Neural progenitor cell (in vitro differentiated cells): ENCODE data around the gene GLG1. TPM values are rescaled to one million over a fixed set of nuclear protein-coding genes. Genes with fewer than 3 reads are reported as not detected.

Source experiments
- DNase-seq: peaks from one replicate; pipeline ENCODE4 v3.0.0-alpha.2; 2016; ENCODE audit warnings: low spot score
- H2AFZ ChIP-seq: fragments of 200-600 bp; sonication (generic); replicated peaks from 2 replicates; pipeline ENCODE4 v1.6.1; 2016; ENCODE audit warnings: antibody characterized with exemption
- H3F3A ChIP-seq: fragments of 200-600 bp; sonication (generic); 2 replicates; pipeline ENCODE4 v1.6.1; 2016; ENCODE audit warnings: antibody characterized with exemption, low read depth
- H3K27ac ChIP-seq: fragments of 200-600 bp; sonication (generic); 2 replicates; pipeline ENCODE4 v1.5.1; 2016; ENCODE audit warnings: mild to moderate bottlenecking
- H3K27me3 ChIP-seq: fragments of 200-600 bp; sonication (generic); 2 replicates; pipeline ENCODE4 v1.6.1; 2016; ENCODE audit warnings: mild to moderate bottlenecking, moderate library complexity
- H3K36me3 ChIP-seq: fragments of 200-600 bp; sonication (generic); 2 replicates; pipeline ENCODE4 v1.5.1; 2016
- H3K4me1 ChIP-seq: fragments of 200-600 bp; sonication (generic); 2 replicates; pipeline ENCODE4 v1.6.1; 2016; ENCODE audit warnings: mixed run types
- H3K4me2 ChIP-seq: fragments of 200-600 bp; sonication (generic); 2 replicates; pipeline ENCODE4 v1.6.1; 2016
- H3K4me3 ChIP-seq: fragments of 200-600 bp; sonication (generic); 2 replicates; pipeline ENCODE4 v1.5.1; 2016
- H3K79me2 ChIP-seq: fragments of 200-600 bp; sonication (generic); 2 replicates; pipeline ENCODE4 v1.6.1; 2016; ENCODE audit warnings: low read depth
- H3K9ac ChIP-seq: fragments of 200-600 bp; sonication (generic); 2 replicates; pipeline ENCODE4 v1.6.1; 2016
- H3K9me3 ChIP-seq: fragments of 200-600 bp; sonication (generic); 2 replicates; pipeline ENCODE4 v1.5.1; 2016; ENCODE audit warnings: low read depth
- H4K20me1 ChIP-seq: fragments of 200-600 bp; sonication (generic); 2 replicates; pipeline ENCODE4 v1.6.1; 2016; ENCODE audit warnings: low read depth
- H3K27ac Mint-ChIP-seq: 3 replicates; pipeline ENCODE4 v1.8.0; 2021; ENCODE audit warnings: mixed read lengths
- H3K27me3 Mint-ChIP-seq: 2 replicates; pipeline ENCODE4 v1.8.0; 2022; ENCODE audit warnings: low read depth, mild to moderate bottlenecking, inconsistent platforms, moderate library complexity, mixed read lengths; ENCODE audit not compliant: insufficient read depth
- H3K36me3 Mint-ChIP-seq: 3 replicates; pipeline ENCODE4 v1.8.0; 2021; ENCODE audit warnings: mixed read lengths
- H3K4me1 Mint-ChIP-seq: 3 replicates; pipeline ENCODE4 v1.8.0; 2021; ENCODE audit warnings: mixed read lengths
- H3K4me3 Mint-ChIP-seq: 3 replicates; pipeline ENCODE4 v1.8.0; 2021; ENCODE audit warnings: mild to moderate bottlenecking, moderate library complexity, mixed read lengths
- H3K9me3 Mint-ChIP-seq: 3 replicates; pipeline ENCODE4 v1.8.0; 2020; ENCODE audit warnings: mixed read lengths
- CTCF ChIP-seq: fragments of 200-600 bp; sonication (generic); IDR thresholded peaks from 2 replicates; pipeline ENCODE4 v1.5.1; 2017; ENCODE audit warnings: antibody characterized with exemption, mild to moderate bottlenecking
- EZH2 ChIP-seq: fragments of 200-600 bp; sonication (generic); IDR thresholded peaks from 2 replicates; pipeline ENCODE4 v1.6.1; 2017; ENCODE audit warnings: antibody characterized with exemption, mild to moderate bottlenecking, moderate library complexity
- EZH2phosphoT487 ChIP-seq: fragments of 200-600 bp; sonication (generic); IDR thresholded peaks from 2 replicates; pipeline ENCODE4 v1.6.1; 2017; ENCODE audit warnings: antibody characterized with exemption
- total RNA-seq: library from RNA; depleted of rRNA; stranded (reverse); fragments of >200 nt; gene quantifications from 2 replicates; pipeline ENCODE4 v1.2.3, GENCODE V29; 2015; ENCODE audit warnings: low replicate concordance

The GLG1 gene
- total RNA-seq, 1 donor from 2014 or later = 117 TPM

GRCh38 chr16:74596586-74596985, 10.3 kb downstream of the GLG1 start:
- no peak for DNase-seq
- Histone ChIP-seq H3K27me3 (no peaks in the 10 kb centered on the region), H3K27ac (no peak overlapping the region), H3K36me3 (no peaks in the 10 kb centered on the region), H3K4me3 (no peak overlapping the region), H3K9ac (no peak overlapping the region), H3K4me2 (no peak overlapping the region), H3K4me1 (no peaks in the 10 kb centered on the region), H3K9me3 (no peaks in the 10 kb centered on the region), H4K20me1 (peaks cover 20% of the 10 kb centered on the region), H3F3A (no peaks in the 10 kb centered on the region), H2AFZ (no peak overlapping the region), H3K79me2 (peaks cover 100% of the 10 kb centered on the region)
- Mint-ChIP-seq H3K36me3 (peaks cover 32% of the 10 kb centered on the region), H3K27me3 (no peaks in the 10 kb centered on the region), H3K4me3 (no peak overlapping the region), H3K4me1 (no peaks in the 10 kb centered on the region), H3K9me3 (peaks cover 5% of the 10 kb centered on the region), H3K27ac (no peak overlapping the region)
- TF ChIP-seq CTCF (no peak), EZH2 (no peak), EZH2phosphoT487 (no peak)

GRCh38 chr16:74592847-74593246, 14.1 kb downstream of the GLG1 start:
- no peaks in the 10 kb centered on the region for H3K27me3 ChIP-seq
- no peak overlapping the region for H3K27ac ChIP-seq
- H2AFZ ChIP-seq = no peak overlapping the region
- Mint-ChIP-seq H3K9me3 (peaks cover 2% of the 10 kb centered on the region), H3K4me1 (no peaks in the 10 kb centered on the region), H3K4me3 (no peak overlapping the region), H3K36me3 (peaks cover 23% of the 10 kb centered on the region), H3K27me3 (no peaks in the 10 kb centered on the region), H3K27ac (no peak overlapping the region)
- H3K9ac ChIP-seq = no peak overlapping the region
- no peaks in the 10 kb centered on the region for H3K4me1 ChIP-seq
- no peak overlapping the region for H3K4me3 ChIP-seq
- H4K20me1 ChIP-seq = peaks cover 8% of the 10 kb centered on the region
- no peaks in the 10 kb centered on the region for H3K36me3 ChIP-seq
- no peak for DNase-seq
- H3K79me2 ChIP-seq = peaks cover 98% of the 10 kb centered on the region
- TF ChIP-seq EZH2phosphoT487 (no peak), CTCF (no peak), EZH2 (no peak)
- no peaks in the 10 kb centered on the region for H3F3A ChIP-seq
- H3K9me3 ChIP-seq = no peaks in the 10 kb centered on the region
- H3K4me2 ChIP-seq = no peak overlapping the region

GRCh38 chr16:74591876-74592650, 14.9 kb downstream of the GLG1 start:
- H3K27me3 ChIP-seq = no peaks in the 10 kb centered on the region
- no peaks in the 10 kb centered on the region for H3K36me3 ChIP-seq
- peaks cover 15% of the 10 kb centered on the region for H4K20me1 ChIP-seq
- H2AFZ ChIP-seq = no peak overlapping the region
- H3K36me3 Mint-ChIP-seq = peaks cover 25% of the 10 kb centered on the region
- H3K9me3 ChIP-seq = no peaks in the 10 kb centered on the region
- no peaks in the 10 kb centered on the region for H3F3A ChIP-seq
- no peak overlapping the region for H3K4me2 ChIP-seq
- H3K4me1 Mint-ChIP-seq = peaks cover 2% of the 10 kb centered on the region
- no peak overlapping the region for H3K27ac Mint-ChIP-seq
- no peak overlapping the region for H3K4me3 Mint-ChIP-seq
- no peak overlapping the region for H3K27ac ChIP-seq
- H3K79me2 ChIP-seq = peaks cover 98% of the 10 kb centered on the region
- H3K9ac ChIP-seq = no peak overlapping the region
- no peaks in the 10 kb centered on the region for H3K4me1 ChIP-seq
- no peaks in the 10 kb centered on the region for H3K27me3 Mint-ChIP-seq
- TF ChIP-seq EZH2phosphoT487 (no peak), EZH2 (no peak), CTCF (no peak)
- H3K4me3 ChIP-seq = no peak overlapping the region
- peaks cover 2% of the 10 kb centered on the region for H3K9me3 Mint-ChIP-seq
- DNase-seq = no peak
